Fibroblast of the conjunctiva (primary cell): Measurements from ENCODE around the gene SPAG5.

Experiments
- DNase-seq: peaks from one replicate; pipeline ENCODE4 v3.0.0-alpha.2; 2010; ENCODE audit warnings: low read depth

The SPAG5 gene

GRCh38 chr17:28598799-28599310, at the start of gene SPAG5:
SPAG5 (minus strand) TSS chr17:28599025; CDS start chr17:28598946, 79 bp downstream.
- DNase-seq: peak; percentile 89

- DNase-seq: no peak
Observed at GRCh38 chr17:28646039-28646754, 47.4 kb upstream of the SPAG5 start.

GRCh38 chr17:28645576-28645939, 46.7 kb upstream of the SPAG5 start:
- DNase-seq: no peak

- peak; percentile 92 for DNase-seq
Observed at GRCh38 chr17:28644787-28645575, 46.2 kb upstream of the SPAG5 start, which contains the start of gene BLTP2. BLTP2 (minus strand) TSS chr17:28645158; CDS start chr17:28645056, 102 bp downstream.

GRCh38 chr17:28643983-28644786, 45.4 kb upstream of the SPAG5 start:
- DNase-seq: peak; percentile 21

- DNase-seq: no peak
Observed at GRCh38 chr17:28641579-28641978, 42.8 kb upstream of the SPAG5 start.

GRCh38 chr17:28635506-28635905, 36.7 kb upstream of the SPAG5 start:
- no peak for DNase-seq

GRCh38 chr17:28634206-28634865, 35.5 kb upstream of the SPAG5 start:
- no peak for DNase-seq

GRCh38 chr17:28626818-28627217, 28.0 kb upstream of the SPAG5 start:
- DNase-seq: no peak

- DNase-seq: no peak
Observed at GRCh38 chr17:28624148-28624547, 25.3 kb upstream of the SPAG5 start.

- DNase-seq: no peak
Observed at GRCh38 chr17:28623696-28624095, 24.9 kb upstream of the SPAG5 start.

- DNase-seq: no peak
Observed at GRCh38 chr17:28622186-28622585, 23.4 kb upstream of the SPAG5 start.

GRCh38 chr17:28620010-28620409, 21.2 kb upstream of the SPAG5 start:
- no peak for DNase-seq

- no peak for DNase-seq
Observed at GRCh38 chr17:28618464-28618863, 19.6 kb upstream of the SPAG5 start.

GRCh38 chr17:28616281-28616680, 17.5 kb upstream of the SPAG5 start:
- DNase-seq: no peak

GRCh38 chr17:28615260-28615940, 16.6 kb upstream of the SPAG5 start:
- no peak for DNase-seq

GRCh38 chr17:28613931-28614381, 15.1 kb upstream of the SPAG5 start, which contains the start of gene RSKR:
RSKR (minus strand) TSS chr17:28614185; CDS start chr17:28614161, 24 bp downstream.
- DNase-seq: no peak

GRCh38 chr17:28612936-28613872, 14.4 kb upstream of the SPAG5 start:
- DNase-seq: peak; percentile 21

GRCh38 chr17:28612531-28612930, 13.7 kb upstream of the SPAG5 start:
- no peak for DNase-seq

GRCh38 chr17:28610376-28610775, 11.6 kb upstream of the SPAG5 start:
- DNase-seq: no peak
